NCI-H146 treated with DMSO at 0.1 percent for 48 hours (cell line): ENCODE measurements around the gene ECSIT.

ENCODE experiments used
- DNase-seq: peaks from one replicate; lab custom pipeline; 2025; ENCODE audit not compliant: unreplicated experiment; lab: John Stamatoyannopoulos, UW

ECSIT gene

DNA sequence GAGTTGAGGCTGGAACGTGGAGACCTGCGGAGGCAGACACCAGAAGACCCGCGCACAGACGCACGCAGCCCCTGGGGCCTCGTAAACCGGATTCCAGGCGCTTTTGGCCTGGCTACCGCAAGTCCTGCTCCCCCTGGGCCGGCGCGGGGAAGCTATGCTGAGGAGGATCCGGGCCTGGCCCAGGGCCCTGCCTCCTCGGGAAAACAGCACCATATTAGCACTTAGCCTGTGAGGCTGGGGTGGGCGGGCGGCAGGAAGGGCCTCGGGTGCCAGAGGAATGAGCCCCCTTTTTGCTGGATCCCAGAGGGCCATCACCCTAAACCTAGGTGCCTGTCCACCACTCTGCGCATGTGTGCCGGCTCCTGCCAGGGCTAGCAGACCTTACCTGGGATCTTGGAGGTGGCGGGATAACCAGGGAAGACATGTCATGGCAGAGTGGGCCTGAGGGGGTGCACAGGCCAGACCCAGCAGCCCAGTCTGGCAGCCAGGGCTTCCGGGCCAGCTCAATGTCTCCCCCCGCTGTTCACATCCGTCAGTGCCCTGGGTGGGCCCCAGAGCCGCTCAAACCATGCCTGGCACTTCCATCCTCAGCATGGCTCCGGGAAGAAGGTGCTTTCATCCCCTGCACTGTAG lies 22.8 kb upstream of the ECSIT start:
- DNase-seq = no peak

GRCh38 chr19:11550265-11550664 lies 21.3 kb upstream of the ECSIT start:
- DNase-seq = no peak

- DNase-seq = no peak
Observed at GRCh38 chr19:11549386-11549953, 20.5 kb upstream of the ECSIT start.

DNA sequence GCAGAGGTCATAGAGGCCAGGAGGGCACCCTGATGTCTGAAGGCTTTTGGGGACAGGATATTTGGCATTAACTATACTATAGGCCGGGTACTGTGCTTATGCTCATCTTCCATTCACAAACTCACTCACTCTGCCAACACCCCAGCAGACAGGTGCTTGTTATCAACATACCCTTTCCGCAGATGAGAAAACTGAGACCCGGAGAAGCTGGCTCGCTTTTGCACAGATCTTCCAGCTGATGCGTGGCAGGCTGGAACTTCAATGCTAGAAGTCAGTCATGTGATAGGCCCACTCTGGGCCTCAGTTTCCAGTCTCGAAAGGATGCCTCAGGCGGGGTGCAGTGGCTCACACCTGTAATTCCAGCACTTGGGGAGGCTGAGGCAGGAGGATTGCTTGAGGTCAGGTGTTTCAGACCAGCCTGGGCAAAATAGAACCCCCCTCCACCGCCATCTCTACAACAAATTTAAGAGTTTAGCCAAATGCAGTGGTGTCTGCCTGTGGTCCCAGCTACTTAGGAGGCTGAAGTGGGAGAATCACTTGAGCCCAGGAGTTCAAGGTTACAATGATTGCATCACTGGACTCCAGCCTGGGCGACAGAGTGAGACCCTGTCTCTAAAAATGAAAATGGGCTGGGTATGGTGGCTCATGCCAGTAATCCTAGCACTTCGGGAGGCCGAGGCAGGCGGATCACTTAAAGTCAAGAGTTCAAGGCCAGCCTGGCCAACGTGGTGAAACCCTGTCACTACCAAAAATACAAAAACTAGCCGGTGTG lies 19.2 kb upstream of the ECSIT start:
- no peak for DNase-seq

- DNase-seq = no peak
Observed at GRCh38 chr19:11541238-11541637, 12.3 kb upstream of the ECSIT start.

DNA sequence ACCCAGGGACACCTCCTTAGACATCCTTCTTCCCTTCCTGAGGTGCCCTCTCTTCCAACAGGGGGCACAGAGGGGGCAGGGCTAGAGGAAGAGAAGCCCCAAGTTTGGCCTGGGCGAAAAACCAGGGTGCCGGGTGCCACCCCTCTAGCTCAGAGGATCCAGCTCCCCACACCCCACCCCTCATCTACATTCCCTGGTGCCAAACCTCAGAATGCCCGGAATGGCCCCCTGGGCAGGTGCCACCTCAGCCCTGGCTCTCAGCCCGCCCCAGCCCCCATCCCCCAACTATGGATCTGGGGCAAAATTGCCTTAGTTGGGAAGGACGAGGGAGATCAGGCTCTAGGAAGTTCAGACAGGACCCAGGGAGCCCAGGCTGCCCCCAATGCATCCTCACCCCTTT lies 11.7 kb upstream of the ECSIT start:
- DNase-seq = no peak

DNA sequence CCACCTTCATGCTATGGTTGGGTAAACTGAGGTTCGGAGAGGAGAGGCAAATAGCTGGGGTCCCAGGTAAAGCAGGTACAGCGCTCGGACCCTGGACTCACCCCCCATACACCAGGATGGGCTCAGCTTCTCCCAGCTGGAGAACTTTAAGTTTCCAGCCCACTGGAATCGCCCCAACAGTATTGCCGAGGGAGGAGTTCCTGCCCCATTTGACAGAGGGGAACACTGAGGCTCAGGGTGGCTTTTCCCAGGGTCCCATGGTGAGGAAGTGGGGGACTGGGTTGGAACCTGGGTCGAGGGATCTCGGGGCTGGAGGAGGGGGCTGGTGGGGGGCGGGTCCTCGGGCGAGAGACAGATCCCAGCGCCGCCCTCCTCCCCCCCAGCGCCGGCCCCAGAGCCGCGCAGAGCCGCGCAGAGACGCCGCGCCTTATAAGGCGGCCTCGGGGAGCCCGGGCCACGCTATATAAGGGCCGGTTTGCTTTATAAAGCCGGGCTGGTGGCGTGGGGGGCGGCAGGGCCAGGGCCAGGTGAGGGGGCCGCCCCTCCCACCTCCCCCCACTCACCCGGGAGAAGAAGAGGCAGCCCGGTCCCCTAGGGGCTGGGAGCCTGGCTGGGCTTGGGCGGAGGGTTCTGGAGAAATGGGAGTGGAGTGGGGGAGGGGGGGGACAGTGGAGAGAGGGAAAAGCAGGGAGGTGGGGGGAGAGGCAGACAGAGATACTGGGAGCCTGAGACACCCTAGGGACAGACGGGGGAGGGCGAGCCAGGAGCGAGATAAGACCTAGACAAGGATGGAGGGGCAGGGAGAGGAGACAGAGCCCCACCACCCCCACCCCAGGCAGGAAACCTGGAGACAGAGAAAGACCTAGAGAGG lies 10.8 kb upstream of the ECSIT start:
- DNase-seq = no peak

DNA sequence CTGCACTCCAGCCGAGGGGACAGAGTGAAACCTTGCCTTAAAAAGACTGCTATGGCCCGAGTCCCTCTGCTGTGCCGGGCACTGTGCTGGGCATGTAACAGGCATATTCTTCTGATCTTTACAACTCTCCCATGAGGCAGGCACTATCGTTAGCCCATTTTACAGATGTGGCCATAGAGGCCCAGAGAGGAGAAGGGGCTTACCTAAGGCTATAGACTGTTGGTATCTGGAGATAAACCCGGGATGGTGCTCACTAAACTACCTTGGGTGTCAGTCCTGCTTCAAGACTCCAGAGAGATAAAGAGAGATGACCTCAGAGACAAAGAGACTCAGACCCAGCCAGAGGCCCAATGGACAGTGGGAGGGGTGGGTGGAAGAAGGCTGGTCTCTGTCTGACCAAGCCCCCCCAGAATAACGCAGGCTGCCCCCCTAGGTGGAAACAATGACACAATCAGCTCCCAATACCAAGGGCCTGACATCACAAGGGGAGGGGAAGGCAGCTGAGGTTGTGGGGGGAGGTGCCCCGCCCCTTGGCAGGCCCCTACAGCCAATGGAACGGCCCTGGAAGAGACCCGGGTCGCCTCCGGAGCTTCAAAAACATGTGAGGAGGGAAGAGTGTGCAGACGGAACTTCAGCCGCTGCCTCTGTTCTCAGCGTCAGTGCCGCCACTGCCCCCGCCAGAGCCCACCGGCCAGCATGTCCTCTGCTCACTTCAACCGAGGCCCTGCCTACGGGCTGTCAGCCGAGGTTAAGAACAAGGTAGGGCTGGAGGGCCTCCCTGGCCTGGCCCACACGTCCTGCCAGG lies 9.5 kb upstream of the ECSIT start, which contains the start of gene CNN1:
Gene CNN1, plus strand, starts transcription at position 620 of the 805 bp plus-strand sequence. Its CDS starts 77 bp downstream, at position 697.
- DNase-seq = no peak

GRCh38 chr19:11535792-11536595 lies 7.1 kb upstream of the ECSIT start:
- DNase-seq = peak; percentile 44

GRCh38 chr19:11534948-11535347 lies 6.0 kb upstream of the ECSIT start:
- DNase-seq = no peak

DNA sequence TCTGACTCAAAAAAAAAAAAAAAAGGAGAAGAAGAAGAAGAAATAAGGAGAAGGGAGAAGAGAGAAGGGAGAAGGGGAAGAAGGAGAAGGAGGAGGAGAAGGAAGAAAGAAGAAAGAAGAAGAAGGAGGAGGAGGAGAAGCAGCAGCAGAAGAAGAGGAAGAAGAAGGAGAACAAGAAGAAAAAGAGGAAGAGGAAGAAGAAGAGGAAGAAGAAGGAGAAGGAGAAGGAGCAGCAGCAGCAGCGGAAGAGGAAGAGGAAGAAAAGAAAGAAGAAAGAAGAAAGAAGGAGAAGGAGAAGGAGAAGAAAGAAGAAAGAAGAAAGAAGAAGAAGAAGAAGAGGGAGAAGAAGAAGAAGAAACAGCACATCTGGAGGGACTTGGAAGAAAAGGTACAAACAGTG lies 5.6 kb upstream of the ECSIT start:
- no peak for DNase-seq

DNA sequence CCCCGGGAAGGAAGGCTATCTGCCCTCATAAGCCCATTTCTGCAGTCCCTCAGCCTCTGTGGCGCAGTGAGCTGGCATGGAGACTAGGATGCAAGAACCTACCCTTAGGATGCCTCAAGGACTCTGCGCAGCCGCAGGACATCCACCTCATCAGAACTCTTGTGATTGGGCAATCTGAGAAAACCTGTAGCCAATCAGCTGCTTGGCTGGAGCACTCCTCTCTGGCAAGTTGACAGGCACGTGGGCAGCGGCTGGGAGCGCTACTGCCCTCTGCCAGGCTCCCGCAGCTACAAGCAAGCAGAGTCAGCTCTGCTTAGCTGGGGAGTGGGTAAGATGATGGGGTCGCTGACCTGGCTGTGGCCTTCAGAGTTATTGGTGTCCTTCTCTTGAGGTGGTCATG lies 1.5 kb upstream of the ECSIT start:
- peak; percentile 96 for DNase-seq

- DNase-seq = no peak
Observed at GRCh38 chr19:11519138-11519537, 9.8 kb downstream of the ECSIT start.

- no peak for DNase-seq
Observed at GRCh38 chr19:11513946-11514345, 15.0 kb downstream of the ECSIT start.

- no peak for DNase-seq
Observed at GRCh38 chr19:11510444-11510843, 18.5 kb downstream of the ECSIT start.

DNA sequence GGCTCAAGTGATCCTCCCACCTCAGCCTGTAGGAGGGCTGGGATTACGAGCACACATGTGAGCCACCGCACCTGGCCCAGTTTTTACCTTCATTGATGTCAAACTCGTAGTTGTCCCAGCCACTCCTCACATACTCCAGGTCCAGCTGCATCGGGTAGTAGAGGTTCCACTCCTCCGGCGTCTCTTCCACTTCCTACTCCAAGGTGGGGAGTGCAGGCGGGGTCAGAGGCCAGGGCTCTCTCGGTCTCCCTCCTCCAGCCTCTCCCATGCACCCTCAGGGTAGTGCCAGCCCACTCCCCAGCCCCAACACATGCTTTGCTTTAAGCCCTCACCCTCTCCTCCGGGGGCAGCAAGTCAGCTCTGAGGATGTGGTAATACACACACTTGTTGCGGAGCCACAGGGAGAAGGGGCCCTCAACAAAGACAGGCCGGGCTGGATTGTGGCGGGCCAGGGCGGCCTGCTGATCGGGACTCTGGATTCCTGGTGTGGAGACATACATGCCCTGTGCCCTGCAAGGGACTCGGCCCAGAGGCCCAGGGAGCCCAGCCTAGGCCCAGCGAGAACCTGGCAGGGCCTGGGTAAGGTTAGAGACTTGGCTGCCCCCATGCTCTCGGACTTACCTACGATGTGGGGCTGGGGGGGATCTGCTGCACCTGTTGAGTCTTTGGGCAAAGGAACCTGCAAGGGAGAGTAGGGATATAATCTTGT lies 21.4 kb downstream of the ECSIT start:
- no peak for DNase-seq

DNA sequence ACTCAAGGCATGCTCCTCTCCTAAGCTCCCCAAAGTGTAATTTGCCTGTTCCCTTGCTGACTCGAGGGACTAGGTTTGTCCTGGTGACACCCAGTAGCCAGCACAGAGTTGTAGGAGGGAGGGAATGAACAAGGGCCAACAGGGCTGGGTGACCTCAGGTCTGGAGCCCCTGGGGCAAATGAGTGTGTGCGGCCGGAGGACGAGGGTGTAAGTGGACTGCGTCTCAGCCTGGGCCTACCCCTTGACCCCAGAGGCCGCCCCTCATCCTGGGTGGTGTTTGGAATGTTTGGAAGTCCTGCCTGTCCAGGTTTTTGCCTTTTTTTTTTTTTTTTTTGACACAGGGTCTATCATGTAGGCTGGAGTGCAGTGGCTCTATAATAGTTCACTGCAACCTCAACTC lies 22.0 kb downstream of the ECSIT start:
- DNase-seq = no peak

DNA sequence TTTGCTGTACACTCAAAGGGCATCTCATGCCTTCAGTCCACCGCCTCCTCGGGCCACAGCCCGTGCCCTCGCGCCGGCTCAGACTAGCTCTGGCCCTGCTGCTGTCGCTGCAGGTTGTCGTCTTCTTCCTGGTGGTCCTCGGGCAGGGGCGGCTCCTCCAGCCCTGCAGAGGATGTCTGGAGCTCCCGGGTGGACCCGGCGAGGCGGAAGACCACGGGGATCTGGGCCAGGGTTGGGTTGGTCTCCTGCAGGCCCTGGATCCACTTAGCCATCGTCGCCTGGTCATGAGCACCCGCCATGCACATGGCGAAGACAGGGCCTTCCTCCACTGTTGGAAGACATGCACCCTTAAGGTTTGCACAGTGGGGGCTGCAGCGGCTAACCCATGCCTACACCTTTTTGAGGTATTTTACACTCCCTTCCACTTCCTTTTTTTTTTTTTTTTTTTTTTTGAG lies 22.8 kb downstream of the ECSIT start:
- DNase-seq = no peak

DNA sequence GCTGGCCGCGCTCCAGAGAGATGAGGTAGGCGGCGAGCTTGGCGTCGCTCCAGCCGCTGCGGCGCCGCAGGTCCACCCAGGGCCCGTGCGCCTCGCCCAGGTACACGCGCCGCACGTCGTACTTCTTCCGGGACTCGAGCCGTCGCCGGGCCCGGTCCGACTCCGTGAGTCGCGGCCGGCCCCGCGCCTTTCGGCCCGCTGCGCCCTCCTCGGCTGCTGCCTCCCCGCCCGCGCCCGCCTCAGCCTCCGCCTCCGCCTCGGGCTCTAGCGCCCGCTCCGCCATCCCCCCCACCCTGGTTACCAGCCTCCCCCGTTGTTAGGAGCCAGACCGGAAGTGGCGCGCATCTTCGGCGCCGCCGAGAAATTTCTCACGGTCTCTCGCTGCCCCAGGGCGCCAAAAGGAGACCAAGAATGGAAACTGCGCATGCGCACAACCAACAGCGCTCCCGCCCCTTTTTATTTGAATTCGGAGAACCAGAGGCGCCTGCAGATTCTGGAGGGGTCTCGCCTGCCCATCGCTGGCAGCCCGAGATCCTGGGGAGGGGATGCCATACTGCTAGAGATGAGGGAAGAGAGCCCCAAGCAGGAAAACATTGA lies 23.3 kb downstream of the ECSIT start, which contains the start of gene ZNF653:
Gene ZNF653, minus strand, starts transcription at position 336 of the 597 bp plus-strand sequence. Its CDS starts 53 bp downstream, at position 283.
- DNase-seq = peak; percentile 94
